CD4-positive, CD25-positive, alpha-beta regulatory T cell (primary cell): ENCODE measurements around the gene GCH1. TPM values are rescaled to one million over a fixed set of nuclear protein-coding genes. Genes with fewer than 3 reads are reported as not detected.
A peak's percentile ranks its signal among the peaks of the same experiment; 100 is the strongest.
"Not testable (repeated sequence)": the region's sequence is repeated elsewhere in the genome, so short reads cannot be mapped to it uniquely, and the experiment has no call there.

Experiments
- ATAC-seq, 2 donors: fragments of 150-1000 bp; cut with Tn5 transposase; one replicate each; pipeline ENCODE4 v1.10.0; 2021; ENCODE audit warnings: low read depth in 2 of 2, moderate number of reproducible peaks in 2 of 2, moderate library complexity in 1 of 2
- DNase-seq, 3 donors: peaks; one replicate each; pipeline versions ENCODE4 v3.0.0 to v3.0.0-alpha.2; 2012 to 2022; ENCODE audit warnings: mixed read lengths in 1 of 3
- H3K27ac ChIP-seq: one replicate; pipeline ENCODE4 v1.7.0; 2013; ENCODE audit warnings: mild to moderate bottlenecking, low read length; ENCODE audit not compliant: insufficient read depth, poor library complexity, severe bottlenecking
- H3K27me3 ChIP-seq: one replicate; pipeline ENCODE4 v1.7.0; 2013; ENCODE audit warnings: low read length; ENCODE audit not compliant: control insufficient read depth, insufficient read depth
- H3K36me3 ChIP-seq: one replicate; pipeline ENCODE4 v1.7.0; 2013; ENCODE audit warnings: mild to moderate bottlenecking, low read length, moderate library complexity; ENCODE audit not compliant: control insufficient read depth, insufficient read depth
- H3K4me1 ChIP-seq: 2 replicates; pipeline ENCODE4 v1.7.0; 2013; ENCODE audit warnings: mild to moderate bottlenecking, low read length; ENCODE audit not compliant: insufficient read depth, control insufficient read depth, poor library complexity, severe bottlenecking
- H3K4me3 ChIP-seq: one replicate; pipeline ENCODE4 v1.7.0; 2013; ENCODE audit warnings: low read depth, mild to moderate bottlenecking, low read length, moderate library complexity
- H3K9me3 ChIP-seq, 2 experiments: 1 replicate in 1 of 2; 2 replicates in 1 of 2; pipeline ENCODE4 v1.7.0; 2013; ENCODE audit warnings: low read length in 2 of 2, mild to moderate bottlenecking in 1 of 2, moderate library complexity in 1 of 2; ENCODE audit not compliant: control insufficient read depth in 2 of 2
- H3K27ac Mint-ChIP-seq, 3 donors: one replicate each; pipeline ENCODE4 v1.8.0; 2020 to 2022; ENCODE audit warnings: mild to moderate bottlenecking in 3 of 3, mixed read lengths in 3 of 3, moderate library complexity in 2 of 3
- H3K27me3 Mint-ChIP-seq: one replicate; pipeline ENCODE4 v1.8.0; 2022; ENCODE audit warnings: mild to moderate bottlenecking, mixed read lengths
- H3K36me3 Mint-ChIP-seq: one replicate; pipeline ENCODE4 v1.8.0; 2020; ENCODE audit warnings: mixed read lengths
- H3K4me1 Mint-ChIP-seq, 4 donors: one replicate each; pipeline ENCODE4 v1.8.0; 2020 to 2022; ENCODE audit warnings: mixed read lengths in 4 of 4, mild to moderate bottlenecking in 1 of 4
- H3K4me3 Mint-ChIP-seq, 4 donors: one replicate each; pipeline ENCODE4 v1.8.0; 2020 to 2022; ENCODE audit warnings: mild to moderate bottlenecking in 4 of 4, mixed read lengths in 4 of 4, moderate library complexity in 3 of 4
- H3K9me3 Mint-ChIP-seq, 7 donors: one replicate each; pipeline ENCODE4 v1.8.0; 2020 to 2022; ENCODE audit warnings: mixed read lengths in 7 of 7, mild to moderate bottlenecking in 3 of 7, moderate library complexity in 2 of 7
- polyA plus RNA-seq, 4 donors: library from polyadenylated mRNA; unstranded; fragments of 300-500 nt; fragmentation: Illumina TruSeq; gene quantifications; one replicate each; pipeline ENCODE4 v1.2.3, GENCODE V29; 2021
- total RNA-seq: library from RNA; stranded (reverse); gene quantifications from one replicate; pipeline ENCODE4 v1.2.3, GENCODE V29; 2022

The GCH1 gene
- total and polyA plus RNA-seq, 5 donors from 2014 or later, result 41.8 to 63.0 (median 49.5) TPM

GRCh38 chr14:54877703-54878021 lies 25.0 kb downstream of the GCH1 start:
- Mint-ChIP-seq H3K27ac (peak overlapping the region; percentile 48 to 82 (median 76)), H3K36me3 (peaks cover 4% of the 10 kb centered on the region), H3K27me3 (no peaks in the 10 kb centered on the region), H3K9me3 (peaks cover 0 to 1% (median 0%) of the 10 kb centered on the region in 7 donors), H3K4me1 (peaks cover 18 to 64% (median 38%) of the 10 kb centered on the region in 4 donors), H3K4me3 (no peak overlapping the region)
- H3K4me3 ChIP-seq, result no peak overlapping the region
- H3K27ac ChIP-seq, result no peak overlapping the region
- no peak for DNase-seq
- peaks cover 16% of the 10 kb centered on the region for H3K4me1 ChIP-seq
- H3K36me3 ChIP-seq, result peaks cover 3% of the 10 kb centered on the region
- no peaks in the 10 kb centered on the region for H3K9me3 ChIP-seq
- no peak for ATAC-seq
- no peaks in the 10 kb centered on the region for H3K27me3 ChIP-seq

GRCh38 chr14:54877015-54877702 lies 25.5 kb downstream of the GCH1 start:
- H3K9me3 Mint-ChIP-seq, result peaks cover 0 to 1% (median 0%) of the 10 kb centered on the region in 7 donors
- Histone ChIP-seq H3K4me3 (no peak overlapping the region), H3K27ac (no peak overlapping the region), H3K4me1 (peaks cover 11% of the 10 kb centered on the region), H3K36me3 (peaks cover 3% of the 10 kb centered on the region), H3K27me3 (no peaks in the 10 kb centered on the region), H3K9me3 (no peaks in the 10 kb centered on the region)
- peaks cover 18 to 62% (median 37%) of the 10 kb centered on the region in 4 donors for H3K4me1 Mint-ChIP-seq
- peak overlapping the region in 1 of 4 donors; percentile 39 for H3K4me3 Mint-ChIP-seq
- ATAC-seq (no peak), DNase-seq (no peak)
- peaks cover 4% of the 10 kb centered on the region for H3K36me3 Mint-ChIP-seq
- peak overlapping the region in 2 of 3 donors; percentile 32 to 83 for H3K27ac Mint-ChIP-seq
- H3K27me3 Mint-ChIP-seq, result no peaks in the 10 kb centered on the region

- H3K27me3 ChIP-seq, H3K36me3 ChIP-seq, H3K9me3 Mint-ChIP-seq, H3K4me3 Mint-ChIP-seq, H3K4me3 ChIP-seq, ATAC-seq, H3K27ac ChIP-seq, H3K27me3 Mint-ChIP-seq, H3K4me1 ChIP-seq, H3K9me3 ChIP-seq, H3K27ac Mint-ChIP-seq, H3K36me3 Mint-ChIP-seq, DNase-seq: not testable (repeated sequence)
- H3K4me1 Mint-ChIP-seq, result peaks cover 15 to 64% (median 31%) of the 10 kb centered on the region in 4 donors
These were observed 27.0 kb downstream of the GCH1 start for GRCh38 chr14:54875648-54876047.

- H3K36me3 ChIP-seq, H3K27me3 Mint-ChIP-seq, H3K9me3 ChIP-seq, ATAC-seq, H3K4me1 ChIP-seq, H3K36me3 Mint-ChIP-seq, H3K27me3 ChIP-seq, H3K27ac ChIP-seq, H3K9me3 Mint-ChIP-seq: not testable (repeated sequence)
- DNase-seq, result peak in 2 of 3 donors; percentile 18 to 55
- Mint-ChIP-seq H3K4me1 (peaks cover 20 to 70% (median 46%) of the 10 kb centered on the region in 4 donors), H3K27ac (peak overlapping the region in 2 of 3 donors; percentile 35 to 62), H3K4me3 (peak overlapping the region; percentile 38 to 79 (median 61))
- H3K4me3 ChIP-seq, result peak overlapping the region; percentile 37
These were observed 32.2 kb downstream of the GCH1 start for GRCh38 chr14:54870154-54871090.

GRCh38 chr14:54867011-54867410 lies 35.6 kb downstream of the GCH1 start:
- Histone ChIP-seq H3K9me3 (no peaks in the 10 kb centered on the region), H3K4me3 (no peak overlapping the region), H3K27me3 (no peaks in the 10 kb centered on the region), H3K4me1 (no peaks in the 10 kb centered on the region), H3K27ac (no peak overlapping the region), H3K36me3 (peaks cover 4% of the 10 kb centered on the region)
- Mint-ChIP-seq H3K36me3 (peaks cover 8% of the 10 kb centered on the region), H3K27ac (no peak overlapping the region), H3K27me3 (no peaks in the 10 kb centered on the region), H3K4me1 (peaks cover 20 to 56% (median 38%) of the 10 kb centered on the region in 4 donors), H3K9me3 (no peaks in the 10 kb centered on the region), H3K4me3 (no peak overlapping the region)
- no peak for DNase-seq
- no peak for ATAC-seq

GRCh38 chr14:54866588-54866987 lies 36.0 kb downstream of the GCH1 start:
- Mint-ChIP-seq H3K4me3 (no peak overlapping the region), H3K27me3 (no peaks in the 10 kb centered on the region), H3K27ac (peak overlapping the region in 2 of 3 donors; percentile 64 to 72), H3K4me1 (peaks cover 20 to 52% (median 38%) of the 10 kb centered on the region in 4 donors), H3K9me3 (no peaks in the 10 kb centered on the region), H3K36me3 (peaks cover 8% of the 10 kb centered on the region)
- no peaks in the 10 kb centered on the region for H3K4me1 ChIP-seq
- no peak overlapping the region for H3K4me3 ChIP-seq
- no peak for ATAC-seq
- no peaks in the 10 kb centered on the region for H3K9me3 ChIP-seq
- no peaks in the 10 kb centered on the region for H3K27me3 ChIP-seq
- no peak for DNase-seq
- peaks cover 9% of the 10 kb centered on the region for H3K36me3 ChIP-seq
- no peak overlapping the region for H3K27ac ChIP-seq

GRCh38 chr14:54864526-54864925 lies 38.1 kb downstream of the GCH1 start:
- H3K36me3 ChIP-seq, result peaks cover 22% of the 10 kb centered on the region

More at GRCh38 chr14:54864526-54864925, 38.1 kb downstream of the GCH1 start:
- no peaks in the 10 kb centered on the region for H3K9me3 Mint-ChIP-seq
- H3K4me3 ChIP-seq, result no peak overlapping the region
- ATAC-seq (no peak), DNase-seq (no peak)
- no peak overlapping the region for H3K4me3 Mint-ChIP-seq
- no peaks in the 10 kb centered on the region for H3K27me3 ChIP-seq
- H3K4me1 Mint-ChIP-seq, result peaks cover 6 to 36% (median 26%) of the 10 kb centered on the region in 4 donors
- no peak overlapping the region for H3K27ac ChIP-seq
- H3K27ac Mint-ChIP-seq, result no peak overlapping the region
- H3K4me1 ChIP-seq, result no peaks in the 10 kb centered on the region
- H3K9me3 ChIP-seq, result no peaks in the 10 kb centered on the region
- H3K36me3 Mint-ChIP-seq, result peaks cover 6% of the 10 kb centered on the region
- no peaks in the 10 kb centered on the region for H3K27me3 Mint-ChIP-seq
